Activated effector memory CD4-positive, alpha-beta T cell treated with anti-CD3 and anti-CD28 coated beads, Interleukin-2, amount 50 U/mL, for 16 hours (primary cell): ENCODE data around the gene SEMA3A.
"Not testable (repeated sequence)": the region's sequence is repeated elsewhere in the genome, so short reads cannot be mapped to it uniquely, and the experiment has no call there.

ENCODE experiments used
- DNase-seq: peaks from one replicate; pipeline ENCODE4 v3.0.0-alpha.2; 2020

Gene SEMA3A

GRCh38 chr7:84107259-84107658 is 87.3 kb downstream of the SEMA3A start:
- DNase-seq: no peak

- DNase-seq: no peak
Measured at GRCh38 chr7:84106291-84106690, 88.3 kb downstream of the SEMA3A start.

- DNase-seq: no peak
Measured at GRCh38 chr7:84105586-84105985, 89.0 kb downstream of the SEMA3A start.

- DNase-seq: no peak
Measured at GRCh38 chr7:84104826-84105225, 89.8 kb downstream of the SEMA3A start.

GRCh38 chr7:84102213-84102612 is 92.4 kb downstream of the SEMA3A start:
- no peak for DNase-seq

- DNase-seq: no peak
Measured at GRCh38 chr7:84100866-84101265, 93.7 kb downstream of the SEMA3A start.

- no peak for DNase-seq
Measured at GRCh38 chr7:84095971-84096370, 98.6 kb downstream of the SEMA3A start.

- DNase-seq: no peak
Measured at GRCh38 chr7:84092207-84092606, 102.4 kb downstream of the SEMA3A start.

GRCh38 chr7:84091318-84091717 is 103.3 kb downstream of the SEMA3A start:
- DNase-seq: no peak

GRCh38 chr7:84088802-84089201 is 105.8 kb downstream of the SEMA3A start:
- DNase-seq: no peak

GRCh38 chr7:84085998-84086397 is 108.6 kb downstream of the SEMA3A start:
- DNase-seq: no peak

GRCh38 chr7:84085147-84085546 is 109.4 kb downstream of the SEMA3A start:
- DNase-seq: no peak

- DNase-seq: no peak
Measured at GRCh38 chr7:84083846-84084245, 110.7 kb downstream of the SEMA3A start.

- DNase-seq: no peak
Measured at GRCh38 chr7:84081973-84082522, 112.5 kb downstream of the SEMA3A start.

- DNase-seq: no peak
Measured at GRCh38 chr7:84077336-84077735, 117.3 kb downstream of the SEMA3A start.

- no peak for DNase-seq
Measured at GRCh38 chr7:84076219-84076618, 118.4 kb downstream of the SEMA3A start.

GRCh38 chr7:84073186-84073875 is 121.3 kb downstream of the SEMA3A start:
- no peak for DNase-seq

GRCh38 chr7:84070770-84071169 is 123.8 kb downstream of the SEMA3A start:
- no peak for DNase-seq

- DNase-seq: no peak
Measured at GRCh38 chr7:84069999-84070500, 124.5 kb downstream of the SEMA3A start.

GRCh38 chr7:84069033-84069432 is 125.6 kb downstream of the SEMA3A start:
- no peak for DNase-seq

- not testable (repeated sequence) for DNase-seq
Measured at GRCh38 chr7:84062489-84062901, 132.1 kb downstream of the SEMA3A start.

- no peak for DNase-seq
Measured at GRCh38 chr7:84060760-84061261, 133.8 kb downstream of the SEMA3A start.

GRCh38 chr7:84060000-84060399 is 134.6 kb downstream of the SEMA3A start:
- DNase-seq: no peak

GRCh38 chr7:84058311-84059076 is 136.1 kb downstream of the SEMA3A start:
- no peak for DNase-seq
